Vagina (tissue), 2 donors: ENCODE measurements around the gene TMEM165.

ENCODE experiments used
- CTCF ChIP-seq, 3 experiments: fragments of 450-650 bp in 2 of 3; fragments of 200-600 bp in 1 of 3; sonication (generic) in 1 of 3; IDR thresholded peaks; one replicate each; pipeline ENCODE4 v1.5.1; 2017 to 2019; ENCODE audit warnings: antibody characterized with exemption in 3 of 3, mild to moderate bottlenecking in 2 of 3, moderate library complexity in 2 of 3
- POLR2A ChIP-seq, 2 donors: fragments of 450-650 bp; IDR thresholded peaks; one replicate each; pipeline ENCODE4 v1.6.1; 2017; ENCODE audit warnings: antibody characterized with exemption in 2 of 2, mild to moderate bottlenecking in 2 of 2, moderate library complexity in 2 of 2
- POLR2AphosphoS5 ChIP-seq, 2 donors: sonication (generic); formaldehyde crosslinking; IDR thresholded peaks; one replicate each; pipeline ENCODE4 v1.9.0; 2017; ENCODE audit warnings: antibody characterized with exemption in 2 of 2, mild to moderate bottlenecking in 2 of 2, low read depth in 1 of 2; ENCODE audit not compliant: insufficient read depth in 1 of 2

DNA sequence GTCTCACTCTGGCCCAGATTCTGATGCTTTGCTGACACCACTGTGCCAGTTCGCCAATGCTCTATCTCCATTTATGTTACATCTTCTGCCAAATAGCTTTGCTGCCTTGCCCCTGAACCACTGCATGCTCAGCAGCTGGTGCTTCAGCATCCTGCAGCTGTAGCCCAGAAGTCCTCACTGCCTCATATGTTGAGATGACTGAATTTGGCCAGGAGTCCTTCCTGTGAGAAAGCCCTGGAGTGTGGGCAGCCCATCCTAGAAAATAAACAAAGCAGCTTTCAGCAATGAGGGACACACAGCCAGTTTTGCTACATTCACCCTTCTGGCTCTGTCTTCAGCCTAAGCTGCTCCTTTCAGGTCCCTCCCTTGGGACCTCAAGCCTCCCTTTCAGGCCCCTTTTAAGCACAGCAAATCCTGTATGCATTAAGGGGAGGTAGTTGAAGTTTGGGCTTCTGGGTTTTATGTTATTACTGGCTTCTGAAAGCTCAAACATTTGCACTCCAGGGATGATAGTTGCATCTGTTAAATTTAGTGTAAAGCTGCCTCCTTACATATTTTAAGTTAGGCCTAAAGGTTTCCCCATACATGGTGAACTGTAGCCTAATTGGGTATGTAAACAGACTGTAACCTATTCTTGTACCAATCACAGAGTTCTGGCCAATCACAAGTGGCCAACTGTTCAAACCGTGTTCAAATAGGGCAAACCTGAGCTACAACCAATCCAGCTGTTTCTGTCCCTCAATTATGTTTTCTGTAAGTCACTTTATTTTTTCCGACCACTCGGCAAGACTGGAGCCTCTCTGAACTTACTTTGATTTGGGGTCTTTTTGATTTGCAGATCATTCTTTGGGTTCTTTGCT, 2.1 kb upstream of the TMEM165 start:
- TF ChIP-seq CTCF (IDR thresholded peaks at IDR 0.05) (no peak), POLR2A (IDR thresholded peaks at IDR 0.05) (no peak), POLR2AphosphoS5 (IDR thresholded peaks at IDR 0.05; ENCODE audit: insufficient read depth in 1 of 2, low read depth in 1 of 2) (no peak)
